ENCODE measurements around the gene HMGXB3.

The HMGXB3 gene

GRCh38 chr5:150085950-150086715 lies 85.6 kb downstream of the HMGXB3 start, which contains the start of gene CSF1R:
TSS of gene CSF1R (minus strand) at chr5:150086554. CDS start at chr5:150086427, 127 bp downstream.
- no peak for DNase-seq (ENCODE audit: low read depth)

- DNase-seq (ENCODE audit: low read depth): no peak
Observed at GRCh38 chr5:150092159-150092787, 91.7 kb downstream of the HMGXB3 start.

- no peak for DNase-seq (ENCODE audit: low read depth)
Observed at GRCh38 chr5:150097152-150097551, 96.6 kb downstream of the HMGXB3 start.

GRCh38 chr5:150101023-150101422 lies 100.5 kb downstream of the HMGXB3 start:
- no peak for DNase-seq (ENCODE audit: low read depth)

Data from activated T-cell treated with anti-CD3 and anti-CD28 coated beads for 1 hour (primary cell).